DLD1 (cell line): ENCODE results near the gene CKM.
"Not testable (repeated sequence)": the region's sequence is repeated elsewhere in the genome, so short reads cannot be mapped to it uniquely, and the experiment has no call there.

Experiments
- in situ Hi-C: cut with HindIII; loops from 2 replicates; pipeline ENCODE4 v1.10.0; 2017; ENCODE audit warnings: low sequenced_read_pairs

Gene CKM

DNA sequence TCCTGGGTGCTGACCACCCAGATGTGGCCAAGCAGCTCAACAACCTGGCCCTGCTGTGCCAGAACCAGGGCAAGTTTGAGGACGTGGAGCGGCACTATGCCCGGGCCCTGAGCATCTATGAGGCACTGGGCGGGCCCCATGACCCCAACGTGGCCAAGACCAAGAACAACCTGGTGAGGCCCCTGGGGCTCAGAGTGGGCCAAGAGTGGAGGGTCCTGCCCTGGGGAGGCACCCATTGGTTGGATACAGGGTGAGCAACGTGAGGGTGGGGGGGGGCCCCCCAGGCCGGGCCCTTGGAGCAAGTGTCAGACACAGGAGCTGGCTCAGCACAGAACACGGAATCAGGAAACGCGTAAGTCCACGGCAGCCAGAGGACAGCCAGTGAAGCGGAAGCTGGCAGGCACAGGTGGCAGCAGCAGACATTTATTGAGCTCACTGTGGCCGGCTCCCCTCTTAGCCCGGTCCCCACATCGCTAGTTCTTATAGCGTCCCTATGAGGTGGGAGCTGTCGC lies 26.8 kb upstream of the CKM start:
- in situ Hi-C loops = no loop called here

DNA sequence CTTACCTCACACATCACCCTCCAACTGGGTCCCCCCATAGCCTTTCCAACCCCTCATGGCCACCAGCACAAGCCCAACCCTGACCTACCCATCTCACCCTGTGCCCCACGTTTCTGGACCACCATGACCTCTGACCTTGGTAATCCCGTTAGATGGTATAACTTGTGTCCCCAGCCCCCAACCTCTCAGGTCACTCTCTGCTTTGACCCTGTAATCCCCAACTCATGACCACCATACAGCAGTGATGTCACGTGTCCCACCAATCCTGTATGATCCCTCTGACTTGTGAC lies 26.4 kb upstream of the CKM start:
- in situ Hi-C loops = no loop called here

GRCh38 chr19:45348367-45349125 lies 25.9 kb upstream of the CKM start:
- in situ Hi-C loops = no loop called here

DNA sequence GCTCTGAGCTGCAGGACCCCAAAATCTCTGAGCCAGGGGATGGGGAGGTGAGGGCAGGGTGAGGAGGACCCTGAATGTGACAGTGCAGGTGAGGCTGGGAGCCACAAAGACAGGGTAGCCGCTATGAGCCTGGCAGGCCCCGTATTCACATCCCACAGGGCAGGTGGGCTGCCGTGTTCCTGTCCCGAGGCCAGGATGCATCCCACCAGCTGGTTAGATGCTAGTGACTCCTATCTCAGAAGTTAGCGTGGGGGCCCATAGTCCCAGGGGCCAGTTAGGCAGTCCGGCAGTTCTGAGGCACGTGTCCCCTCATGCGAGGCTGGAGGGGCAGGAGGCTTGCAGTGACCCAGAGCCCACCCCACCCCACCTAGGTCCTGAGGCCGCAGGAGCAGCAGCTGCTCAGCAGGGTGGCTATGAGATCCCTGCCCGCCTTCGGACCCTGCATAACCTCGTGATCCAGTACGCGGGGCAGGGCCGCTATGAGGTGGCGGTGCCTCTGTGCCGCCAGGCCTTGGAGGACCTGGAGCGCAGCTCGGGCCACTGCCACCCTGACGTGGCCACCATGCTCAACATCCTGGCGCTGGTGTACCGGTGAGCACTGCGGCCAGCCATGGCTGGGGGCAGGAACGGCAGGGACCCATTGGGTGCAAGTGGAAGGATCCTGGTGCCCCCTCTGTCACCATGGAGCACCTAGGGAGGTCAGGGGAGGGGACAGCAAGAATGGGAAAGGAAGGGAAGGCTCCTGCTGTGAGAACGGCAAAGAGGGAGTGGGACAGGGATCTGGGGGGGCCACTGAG lies 25.1 kb upstream of the CKM start:
- in situ Hi-C loops = no loop called here

GRCh38 chr19:45346449-45346848 lies 23.8 kb upstream of the CKM start:
- in situ Hi-C loops = no loop called here

DNA sequence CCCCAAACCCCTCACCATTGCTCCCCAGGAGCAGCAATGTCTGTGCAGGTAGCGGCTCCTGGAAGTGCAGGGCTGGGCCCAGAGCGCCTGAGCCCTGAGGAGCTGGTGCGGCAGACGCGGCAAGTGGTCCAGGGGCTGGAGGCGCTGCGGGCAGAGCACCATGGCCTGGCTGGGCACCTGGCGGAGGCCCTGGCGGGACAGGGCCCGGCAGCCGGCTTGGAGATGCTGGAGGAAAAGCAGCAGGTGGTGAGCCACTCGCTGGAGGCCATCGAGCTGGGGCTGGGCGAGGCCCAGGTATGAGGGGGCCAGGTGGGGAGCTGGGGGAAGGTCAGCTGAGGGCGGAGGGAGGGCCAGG lies 22.8 kb upstream of the CKM start:
- in situ Hi-C loops = no loop called here

DNA sequence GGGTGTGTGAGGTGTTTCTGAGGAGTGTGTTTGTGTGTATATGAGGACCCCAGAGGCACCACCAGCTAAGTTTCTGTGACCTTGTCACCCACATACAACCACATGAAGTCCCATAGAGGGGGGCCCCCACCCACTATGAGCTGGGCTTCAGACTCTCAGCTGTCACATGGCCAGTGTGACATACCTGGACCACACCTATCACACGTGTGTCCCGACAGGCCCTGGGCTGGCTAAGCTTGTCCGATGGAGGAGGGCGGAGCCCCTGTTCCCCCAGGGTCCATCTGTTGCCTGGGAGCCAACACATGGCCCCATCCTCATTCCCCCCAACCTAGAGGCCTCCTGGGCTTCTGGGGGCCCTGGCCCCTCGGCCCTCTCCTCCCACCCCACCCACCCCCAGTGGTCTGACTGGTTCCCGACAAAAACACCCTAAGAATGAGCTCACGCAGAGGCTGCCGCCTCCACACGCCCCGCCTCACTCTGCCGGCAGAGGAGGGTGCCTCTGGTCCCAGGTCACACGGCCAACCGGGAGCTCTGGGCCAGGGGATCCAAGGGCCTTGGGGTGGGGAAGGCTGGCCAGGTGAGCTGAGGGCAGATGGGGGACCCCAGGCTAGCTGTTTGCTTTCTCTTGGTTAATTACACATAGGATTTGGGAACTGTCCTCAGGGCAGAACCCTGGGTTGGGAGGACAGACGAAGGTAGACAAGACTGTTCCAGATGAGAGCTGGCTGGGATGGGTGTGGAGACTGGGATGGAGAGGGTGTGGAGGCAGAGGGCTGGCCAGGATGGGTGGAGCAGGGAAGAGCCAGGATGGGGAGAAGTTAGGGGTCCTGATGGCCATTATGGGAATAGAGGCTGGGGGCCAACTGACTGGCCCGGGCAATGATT lies 22.2 kb upstream of the CKM start:
- in situ Hi-C loops = no loop called here

- in situ Hi-C loops = no loop called here
Observed at GRCh38 chr19:45342911-45343310, 20.2 kb upstream of the CKM start.

DNA sequence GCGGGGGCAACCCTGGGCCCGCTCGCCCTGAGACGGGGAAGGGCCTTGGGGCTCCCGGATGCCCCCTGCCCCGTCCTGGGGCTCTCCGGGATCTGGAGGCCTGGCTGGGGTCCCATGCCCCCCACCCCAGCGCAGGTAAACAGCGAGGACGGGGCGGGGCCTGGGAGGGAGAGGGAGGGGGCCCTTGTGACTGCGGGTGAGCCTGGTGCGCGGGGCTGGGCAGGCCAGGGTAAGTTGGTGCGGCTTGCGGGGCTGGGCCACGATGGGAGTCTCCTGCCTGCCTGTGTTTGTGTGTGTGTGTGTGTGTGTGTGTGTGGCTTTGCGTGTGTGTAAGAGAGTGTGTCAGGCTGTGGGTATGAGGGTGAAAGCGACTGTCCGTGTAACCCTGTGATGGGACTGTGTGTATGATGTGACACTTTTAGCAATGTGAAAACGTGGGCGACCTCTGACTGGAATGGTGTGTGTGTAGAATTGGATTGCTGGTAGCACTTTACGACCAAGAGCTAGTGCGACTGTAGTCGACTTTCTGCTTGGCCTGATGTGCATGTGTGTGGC lies 18.3 kb upstream of the CKM start:
- in situ Hi-C loops = no loop called here

DNA sequence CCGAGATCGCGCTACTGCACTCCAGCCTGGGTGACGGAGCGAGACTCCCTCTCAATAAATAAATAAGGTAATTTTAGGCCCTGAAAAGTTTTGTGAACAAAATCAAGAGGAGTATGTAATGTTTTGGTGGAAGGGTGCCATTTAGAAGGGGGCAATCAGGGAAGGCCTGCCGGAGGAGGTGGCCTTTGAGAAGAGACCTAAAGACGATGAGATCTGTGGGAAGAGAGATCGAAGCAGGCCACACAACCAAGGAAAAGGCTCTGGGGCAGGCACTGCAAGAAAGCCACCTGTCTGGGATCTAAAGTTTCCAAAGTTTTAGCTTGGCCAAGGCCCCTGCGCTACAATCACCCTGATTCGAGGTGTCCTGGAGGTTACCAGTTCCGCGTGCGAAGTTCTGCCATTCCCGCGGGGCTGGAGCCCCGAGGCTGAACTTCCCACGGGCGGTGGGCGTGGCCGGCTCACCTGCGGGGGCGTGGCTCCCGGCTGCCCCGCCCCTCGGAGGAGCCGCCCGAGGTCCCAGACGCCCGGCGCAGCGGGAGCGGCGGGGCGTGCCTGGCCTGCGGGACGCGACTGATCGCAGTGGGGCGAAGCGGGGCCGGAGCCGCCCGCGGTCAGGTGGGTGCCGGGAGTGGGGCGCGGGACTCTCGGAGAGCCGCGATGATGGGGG lies 17.7 kb upstream of the CKM start, which contains the start of gene KLC3:
Gene KLC3 (plus strand): TSS at position 519 of the 667 bp plus-strand sequence. CDS start 4,792 bp downstream, outside the sequence.
- in situ Hi-C loops = no loop called here

DNA sequence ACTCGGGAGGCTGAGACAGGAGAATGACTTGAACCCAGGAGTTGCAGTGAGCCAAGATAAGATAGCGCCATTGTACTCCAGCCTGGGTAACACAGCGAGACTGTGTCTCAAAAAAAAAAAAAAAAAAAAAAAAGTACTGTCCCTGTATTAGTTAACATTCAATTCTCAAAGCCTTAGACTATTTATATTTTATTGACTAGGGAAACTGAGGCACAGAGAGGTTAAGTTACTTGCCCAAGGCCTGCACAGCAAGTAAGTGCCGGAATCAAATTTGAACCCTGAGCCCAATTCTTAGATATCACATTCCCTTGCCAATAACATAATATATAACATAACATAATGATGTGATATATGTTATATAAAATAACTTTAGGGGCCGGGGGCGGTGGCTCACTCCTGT lies 17.0 kb upstream of the CKM start:
- in situ Hi-C loops = no loop called here

- in situ Hi-C loops = no loop called here
Observed at GRCh38 chr19:45336696-45337251, 14.1 kb upstream of the CKM start.

DNA sequence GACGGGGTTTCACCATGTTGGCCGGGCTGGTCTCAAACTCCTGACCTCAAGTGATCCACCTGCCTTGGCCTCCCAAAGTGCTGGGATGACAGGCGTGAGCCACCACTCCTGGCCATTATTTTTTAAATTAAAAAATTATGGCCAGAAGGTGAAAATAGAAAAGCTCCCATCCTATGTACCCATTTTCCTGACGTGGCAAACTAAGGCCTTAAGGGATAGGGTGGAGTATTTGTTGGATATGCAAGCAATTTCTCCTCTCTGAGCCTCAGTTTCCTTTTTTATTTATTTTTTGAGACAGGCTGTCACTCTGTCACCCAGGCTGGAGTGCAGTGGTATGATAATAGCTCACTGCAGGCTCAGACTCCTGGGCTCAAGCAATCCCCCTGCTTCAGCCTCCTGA lies 12.2 kb upstream of the CKM start:
- in situ Hi-C loops = not testable (repeated sequence)

DNA sequence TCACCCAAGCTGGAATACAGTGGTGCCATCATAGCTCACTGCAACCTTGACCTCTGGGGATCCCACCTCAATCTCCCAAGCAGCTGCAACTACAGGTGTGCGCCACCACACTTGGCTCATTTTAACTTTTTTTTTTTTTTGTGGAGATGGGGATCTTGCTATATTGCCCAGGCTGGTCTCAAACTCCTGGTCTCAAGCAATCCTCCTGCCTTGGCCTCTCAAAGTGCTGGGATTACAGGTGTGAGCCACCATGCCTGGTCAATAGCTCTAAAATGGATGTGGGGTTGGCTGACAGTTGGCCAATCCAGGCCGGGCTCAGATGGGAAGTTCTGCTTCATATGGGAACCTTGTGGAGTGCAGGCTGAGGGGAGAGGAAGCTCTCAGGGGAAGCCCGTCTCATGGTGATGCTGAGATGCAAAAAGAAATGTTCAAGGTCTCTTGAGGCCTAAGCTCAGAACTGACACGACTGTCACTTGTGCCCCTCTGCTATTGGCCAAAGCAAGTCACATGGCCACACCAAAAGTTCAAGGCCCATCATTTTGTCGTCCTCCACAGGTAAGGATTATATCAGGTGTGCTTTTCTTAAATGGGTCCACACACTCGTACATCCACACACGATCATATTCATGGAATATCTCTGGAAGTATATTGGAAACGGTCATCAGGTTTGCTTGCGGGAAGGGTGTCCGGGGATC lies 11.1 kb upstream of the CKM start:
- in situ Hi-C loops = no loop called here

DNA sequence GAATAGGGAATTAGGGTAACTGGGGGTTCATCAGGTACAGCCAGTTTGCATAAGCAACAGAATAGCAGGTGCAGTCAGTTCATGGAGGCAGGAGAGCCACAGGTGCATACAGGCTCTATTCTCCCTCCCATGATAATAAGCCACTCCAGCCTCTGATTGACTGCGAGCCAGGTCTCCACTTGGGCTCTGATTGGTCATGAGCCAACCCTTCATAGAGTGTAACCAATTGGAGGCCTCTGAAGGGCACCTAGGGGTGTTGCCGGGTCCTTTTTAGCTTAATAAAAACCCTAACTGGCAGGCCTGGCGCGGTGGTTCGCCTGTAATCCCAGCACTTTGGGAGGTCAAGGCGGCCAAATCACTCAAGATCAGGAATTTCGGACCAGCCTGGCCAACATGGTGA lies 8.7 kb upstream of the CKM start:
- in situ Hi-C loops = no loop called here

GRCh38 chr19:45327404-45328143 lies 4.9 kb upstream of the CKM start:
- in situ Hi-C loops = no loop called here

- in situ Hi-C loops = no loop called here
Observed at GRCh38 chr19:45324349-45324907, 1.8 kb upstream of the CKM start.

- in situ Hi-C loops = no loop called here
Observed at GRCh38 chr19:45323671-45324081, 1.0 kb upstream of the CKM start.

DNA sequence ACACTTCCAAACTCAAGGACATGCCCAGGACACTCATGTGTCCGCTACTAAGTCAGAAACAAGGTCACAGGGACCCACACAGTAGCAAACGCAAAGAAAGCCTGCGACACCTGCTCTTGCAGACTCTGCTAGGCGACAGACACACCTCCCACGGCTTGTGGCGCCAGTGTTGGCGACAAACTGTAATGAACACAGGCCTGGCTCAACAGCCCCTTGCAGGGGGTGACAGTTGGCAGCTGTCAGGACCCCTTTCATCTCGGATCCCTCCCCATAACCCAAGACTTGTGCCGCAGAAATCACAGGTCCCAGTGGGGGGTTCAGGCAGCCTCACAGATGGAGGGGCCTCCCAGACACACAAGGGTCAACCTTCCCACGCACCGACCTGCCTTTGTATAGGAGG lies 364 bp downstream of the CKM start:
- in situ Hi-C loops = no loop called here
